HepG2 (cell line): ENCODE results near the gene UPB1. TPM values are rescaled to one million over a fixed set of nuclear protein-coding genes. Genes with fewer than 3 reads are reported as not detected.

Experiments used
- BRCA1 ChIP-seq: sonication (generic); formaldehyde crosslinking; IDR thresholded peaks from 2 replicates; pipeline ENCODE4 v1.4.0; 2020; ENCODE audit warnings: missing genetic modification reagents
- HNF1A ChIP-seq, 2 experiments: sonication (generic) in 1 of 2; formaldehyde crosslinking in 1 of 2; IDR thresholded peaks; 2 replicates each; pipeline versions ENCODE4 v1.4.0 to v1.6.1; 2016 to 2020; ENCODE audit warnings: borderline replicate concordance in 1 of 2, low read depth in 1 of 2, mild to moderate bottlenecking in 1 of 2, missing genetic modification reagents in 1 of 2
- PRDM10 ChIP-seq: sonication (generic); formaldehyde crosslinking; IDR thresholded peaks from 2 replicates; pipeline ENCODE4 v1.4.0; 2020; ENCODE audit warnings: low read depth, missing genetic modification reagents
- TP53 ChIP-seq: sonication (generic); formaldehyde crosslinking; conservative IDR thresholded peaks from 2 replicates; pipeline ENCODE4 v1.4.0; 2020; ENCODE audit warnings: missing genetic modification reagents
- ZKSCAN8 ChIP-seq: IDR thresholded peaks from 2 replicates; pipeline ENCODE4 v1.6.1; 2016; ENCODE audit warnings: borderline replicate concordance, missing genetic modification reagents, missing compliant biosample characterization
- polyA plus RNA-seq, 8 experiments: library from polyadenylated mRNA; depleted of rRNA in 3 of 8; stranded (reverse) in 7 of 8; unstranded in 1 of 8; fragments of >200 nt; fragmentation: Illumina TruSeq in 4 of 8; extraction: Trizol in 4 of 8; gene quantifications; 2 replicates each; pipeline versions ENCODE4 v1.2.1 to v1.2.3, GENCODE V29; 2011 to 2016; ENCODE audit warnings: low read depth in 4 of 8, missing spikeins in 1 of 8, mixed read lengths in 1 of 8; ENCODE audit not compliant: insufficient read depth in 1 of 8
- total RNA-seq, 5 experiments: library from RNA; depleted of rRNA; stranded (reverse); fragments of >200 nt; fragmentation: Illumina TruSeq; extraction: Trizol; gene quantifications; 2 replicates each; pipeline ENCODE4 v1.2.3, GENCODE V29; 2016; ENCODE audit warnings: low read depth in 1 of 5
- TF ChIP-seq, protein P1 (sequence below): sonication (generic); formaldehyde crosslinking; IDR thresholded peaks from 2 replicates; pipeline ENCODE4 v1.4.0; 2020; ENCODE audit warnings: mild to moderate bottlenecking, missing genetic modification reagents, borderline replicate concordance

UPB1 gene
- total and polyA plus RNA-seq, 2 of the 13 experiments (the other 11 are each of a cell fraction or from before 2014, with no cell fraction given): 0.38 to 1.2 TPM

GRCh38 chr22:24502541-24502940 lies 7.4 kb downstream of the UPB1 start (continued):
- TF ChIP-seq, protein P1, sequence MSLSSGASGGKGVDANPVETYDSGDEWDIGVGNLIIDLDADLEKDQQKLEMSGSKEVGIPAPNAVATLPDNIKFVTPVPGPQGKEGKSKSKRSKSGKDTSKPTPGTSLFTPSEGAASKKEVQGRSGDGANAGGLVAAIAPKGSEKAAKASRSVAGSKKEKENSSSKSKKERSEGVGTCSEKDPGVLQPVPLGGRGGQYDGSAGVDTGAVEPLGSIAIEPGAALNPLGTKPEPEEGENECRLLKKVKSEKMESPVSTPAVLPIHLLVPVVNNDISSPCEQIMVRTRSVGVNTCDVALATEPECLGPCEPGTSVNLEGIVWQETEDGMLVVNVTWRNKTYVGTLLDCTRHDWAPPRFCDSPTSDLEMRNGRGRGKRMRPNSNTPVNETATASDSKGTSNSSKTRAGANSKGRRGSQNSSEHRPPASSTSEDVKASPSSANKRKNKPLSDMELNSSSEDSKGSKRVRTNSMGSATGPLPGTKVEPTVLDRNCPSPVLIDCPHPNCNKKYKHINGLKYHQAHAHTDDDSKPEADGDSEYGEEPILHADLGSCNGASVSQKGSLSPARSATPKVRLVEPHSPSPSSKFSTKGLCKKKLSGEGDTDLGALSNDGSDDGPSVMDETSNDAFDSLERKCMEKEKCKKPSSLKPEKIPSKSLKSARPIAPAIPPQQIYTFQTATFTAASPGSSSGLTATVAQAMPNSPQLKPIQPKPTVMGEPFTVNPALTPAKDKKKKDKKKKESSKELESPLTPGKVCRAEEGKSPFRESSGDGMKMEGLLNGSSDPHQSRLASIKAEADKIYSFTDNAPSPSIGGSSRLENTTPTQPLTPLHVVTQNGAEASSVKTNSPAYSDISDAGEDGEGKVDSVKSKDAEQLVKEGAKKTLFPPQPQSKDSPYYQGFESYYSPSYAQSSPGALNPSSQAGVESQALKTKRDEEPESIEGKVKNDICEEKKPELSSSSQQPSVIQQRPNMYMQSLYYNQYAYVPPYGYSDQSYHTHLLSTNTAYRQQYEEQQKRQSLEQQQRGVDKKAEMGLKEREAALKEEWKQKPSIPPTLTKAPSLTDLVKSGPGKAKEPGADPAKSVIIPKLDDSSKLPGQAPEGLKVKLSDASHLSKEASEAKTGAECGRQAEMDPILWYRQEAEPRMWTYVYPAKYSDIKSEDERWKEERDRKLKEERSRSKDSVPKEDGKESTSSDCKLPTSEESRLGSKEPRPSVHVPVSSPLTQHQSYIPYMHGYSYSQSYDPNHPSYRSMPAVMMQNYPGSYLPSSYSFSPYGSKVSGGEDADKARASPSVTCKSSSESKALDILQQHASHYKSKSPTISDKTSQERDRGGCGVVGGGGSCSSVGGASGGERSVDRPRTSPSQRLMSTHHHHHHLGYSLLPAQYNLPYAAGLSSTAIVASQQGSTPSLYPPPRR (CRISPR knock-in tag): no peak
- TF ChIP-seq PRDM10 (no peak), BRCA1 (CRISPR knock-in tag) (no peak), TP53 (no peak), ZKSCAN8 (CRISPR knock-in tag) (no peak), HNF1A (IDR thresholded peaks at IDR 0.05; ENCODE audit: low read depth) (no peak), HNF1A (CRISPR knock-in tag; IDR thresholded peaks at IDR 0.05; ENCODE audit: borderline replicate concordance) (no peak)
- TF ChIP-seq, all 625 proteins: peak for 0
